Measurements from ENCODE around the gene TBL1X. TPM values are rescaled to one million over a fixed set of nuclear protein-coding genes. Genes with fewer than 3 reads are reported as not detected.

The TBL1X gene
- polyA plus RNA-seq, 1 donor (not counting 4 experiments of a cell fraction or from before 2014, with no cell fraction given) = 2.2 TPM

DNA sequence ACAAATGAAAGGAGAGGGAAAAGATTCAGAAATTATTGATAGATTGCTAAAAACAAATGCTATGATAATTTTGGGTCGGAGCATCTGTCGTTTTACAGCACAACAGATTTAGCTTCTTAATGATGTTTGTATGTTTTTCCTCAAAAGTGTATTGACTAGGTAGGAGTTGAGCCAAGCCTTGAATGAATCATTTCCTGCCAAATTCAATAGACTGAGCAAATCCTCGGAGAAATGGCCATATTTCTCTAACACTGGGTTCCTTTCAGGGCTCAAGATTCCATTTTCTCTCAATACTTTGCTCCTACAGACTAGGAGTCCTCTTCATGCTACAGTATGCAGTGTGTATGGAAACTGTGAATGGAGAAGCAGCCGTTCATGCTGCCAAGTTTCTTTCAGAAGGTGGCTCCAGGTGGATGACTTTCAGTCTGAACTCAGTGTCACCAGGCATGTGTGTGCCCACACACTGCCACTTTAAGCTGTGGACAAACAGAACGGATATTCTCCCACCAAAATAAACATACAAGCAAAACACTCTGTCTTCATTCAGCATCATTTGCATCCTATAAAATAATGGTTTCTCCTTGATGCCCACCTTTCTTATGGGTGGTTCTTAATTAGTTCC, 146.0 kb downstream of the TBL1X start:
- dilution Hi-C loops (cut with MboI; ENCODE audit: extremely low pct_ligation_motif_present, low sequenced_read_pairs) = no loop called here
- FAIRE-seq = no peak
- H3K4me3 ChIP-seq (ENCODE audit: control insufficient read depth in 2 of 3, extremely low read depth in 1 of 3, insufficient read depth in 2 of 3, low read depth in 1 of 3, low read length in 3 of 3) = no peak overlapping the region
- no peaks in the 10 kb centered on the region for H3K9me3 ChIP-seq (ENCODE audit: control insufficient read depth, low read depth, low read length)
- H3K4me1 ChIP-seq (ENCODE audit: control insufficient read depth, extremely low read depth, insufficient read depth, low read length) = peaks cover 3% of the 10 kb centered on the region
- no peak for DNase-seq (ENCODE audit: low read depth, low spot score)
- no peaks in the 10 kb centered on the region for H3K79me2 ChIP-seq (ENCODE audit: control insufficient read depth, insufficient read depth, low read length)
- no peak overlapping the region for H2AFZ ChIP-seq (ENCODE audit: control insufficient read depth, low read length)
- no peaks in the 10 kb centered on the region for H4K20me1 ChIP-seq (ENCODE audit: control insufficient read depth, extremely low read depth, insufficient read depth, low read length)
- no peaks in the 10 kb centered on the region for H3K9me1 ChIP-seq (ENCODE audit: control insufficient read depth, extremely low read depth, insufficient read depth, low read length)
- H3K9ac ChIP-seq (ENCODE audit: control insufficient read depth, extremely low read depth, insufficient read depth, low read length) = no peak overlapping the region
- no peak overlapping the region for H3K27ac ChIP-seq (ENCODE audit: control insufficient read depth, insufficient read depth, low read length)
- H3K27me3 ChIP-seq (ENCODE audit: control insufficient read depth, extremely low read depth, insufficient read depth, low read length) = no peaks in the 10 kb centered on the region
- H3K4me2 ChIP-seq (ENCODE audit: control insufficient read depth, extremely low read depth, insufficient read depth, low read depth, low read length) = no peak overlapping the region
- no peaks in the 10 kb centered on the region for H3K36me3 ChIP-seq (ENCODE audit: control insufficient read depth in 2 of 2, extremely low read depth in 1 of 2, insufficient read depth in 2 of 2, low read length in 2 of 2)
- TF ChIP-seq EZH2 (IDR thresholded peaks at IDR 0.05; ENCODE audit: low read length) = no peak

DNA sequence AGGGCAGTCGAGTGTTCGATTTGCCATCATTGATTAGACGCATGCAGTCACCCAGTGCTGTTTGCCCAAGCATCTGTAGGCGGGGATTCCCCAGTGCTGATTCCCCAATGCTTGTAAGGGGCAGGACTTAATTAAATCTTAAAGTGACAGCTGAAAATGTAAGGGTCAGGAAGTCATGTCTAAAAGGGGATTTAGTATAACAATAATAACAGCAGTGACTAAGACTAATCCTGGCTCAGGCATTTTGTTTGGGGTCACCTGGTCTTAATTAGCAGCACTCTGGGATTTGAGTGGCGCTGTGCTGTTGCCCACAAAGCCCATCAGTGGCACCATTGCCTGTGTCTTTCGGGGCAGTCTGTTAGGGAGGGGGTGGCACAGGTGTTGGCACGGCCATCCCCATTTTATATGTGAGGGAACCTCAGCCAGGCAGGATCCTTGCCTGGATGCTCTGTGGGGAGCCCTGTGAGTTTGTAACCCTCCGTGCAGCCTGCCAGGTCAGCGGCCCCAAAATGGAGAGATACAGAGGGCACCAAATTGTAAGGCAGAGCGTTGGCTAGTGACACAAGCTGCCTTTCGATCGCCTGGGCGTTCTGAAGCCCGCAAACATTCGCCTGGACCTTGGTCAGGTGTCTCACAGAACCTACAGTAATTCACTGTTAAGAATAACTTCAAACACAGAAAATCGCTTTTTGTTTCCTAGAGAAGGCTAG, 146.7 kb downstream of the TBL1X start:
- FAIRE-seq (no peak), DNase-seq (ENCODE audit: low read depth, low spot score) (no peak)
- Histone ChIP-seq H2AFZ (ENCODE audit: control insufficient read depth, low read length) (no peak overlapping the region), H3K79me2 (ENCODE audit: control insufficient read depth, insufficient read depth, low read length) (no peaks in the 10 kb centered on the region), H4K20me1 (ENCODE audit: control insufficient read depth, extremely low read depth, insufficient read depth, low read length) (no peaks in the 10 kb centered on the region), H3K9me3 (ENCODE audit: control insufficient read depth, low read depth, low read length) (no peaks in the 10 kb centered on the region), H3K4me3 (ENCODE audit: control insufficient read depth in 2 of 3, extremely low read depth in 1 of 3, insufficient read depth in 2 of 3, low read depth in 1 of 3, low read length in 3 of 3) (no peak overlapping the region), H3K36me3 (ENCODE audit: control insufficient read depth in 2 of 2, extremely low read depth in 1 of 2, insufficient read depth in 2 of 2, low read length in 2 of 2) (no peaks in the 10 kb centered on the region), H3K9ac (ENCODE audit: control insufficient read depth, extremely low read depth, insufficient read depth, low read length) (no peak overlapping the region), H3K27me3 (ENCODE audit: control insufficient read depth, extremely low read depth, insufficient read depth, low read length) (no peaks in the 10 kb centered on the region), H3K4me2 (ENCODE audit: control insufficient read depth, extremely low read depth, insufficient read depth, low read depth, low read length) (no peak overlapping the region), H3K27ac (ENCODE audit: control insufficient read depth, insufficient read depth, low read length) (no peak overlapping the region), H3K9me1 (ENCODE audit: control insufficient read depth, extremely low read depth, insufficient read depth, low read length) (no peaks in the 10 kb centered on the region), H3K4me1 (ENCODE audit: control insufficient read depth, extremely low read depth, insufficient read depth, low read length) (peaks cover 3% of the 10 kb centered on the region)
- TF ChIP-seq EZH2 (IDR thresholded peaks at IDR 0.05; ENCODE audit: low read length) = no peak
- TF ChIP-seq CTCF (optimal IDR thresholded peaks at IDR 0.05 in 1 of 3, IDR thresholded peaks at IDR 0.05 in 1 of 3, conservative IDR thresholded peaks at IDR 0.05 in 1 of 3; ENCODE audit: extremely low read depth in 1 of 3, insufficient read depth in 2 of 3, low read length in 3 of 3) = no peak
- dilution Hi-C loops (cut with MboI; ENCODE audit: extremely low pct_ligation_motif_present, low sequenced_read_pairs) = no loop called here

Measured in keratinocyte (primary cell).